Smooth muscle cell (in vitro differentiated cells): ENCODE results near the gene ATXN1. TPM values are rescaled to one million over a fixed set of nuclear protein-coding genes. Genes with fewer than 3 reads are reported as not detected.
A peak's percentile ranks its signal among the peaks of the same experiment; 100 is the strongest.

ENCODE experiments used
- DNase-seq: peaks from one replicate; lab custom pipeline; 2025; ENCODE audit not compliant: unreplicated experiment; lab: John Stamatoyannopoulos, UW
- H2AFZ ChIP-seq: fragments of 200-600 bp; sonication (generic); 2 replicates; pipeline ENCODE4 v1.6.0; 2016; ENCODE audit warnings: antibody characterized with exemption, low read depth, mild to moderate bottlenecking
- H3F3A ChIP-seq: fragments of 200-600 bp; sonication (generic); 2 replicates; pipeline ENCODE4 v1.6.0; 2017; ENCODE audit warnings: antibody characterized with exemption, low read depth
- H3K27ac ChIP-seq: fragments of 200-600 bp; sonication (generic); 2 replicates; pipeline ENCODE4 v1.5.1; 2016; ENCODE audit warnings: low read depth, mild to moderate bottlenecking
- H3K27me3 ChIP-seq: fragments of 200-600 bp; sonication (generic); 2 replicates; pipeline ENCODE4 v1.6.1; 2016; ENCODE audit warnings: low read depth, mild to moderate bottlenecking
- H3K36me3 ChIP-seq: fragments of 200-600 bp; sonication (generic); 2 replicates; pipeline ENCODE4 v1.5.1; 2016; ENCODE audit warnings: low read depth
- H3K4me1 ChIP-seq: fragments of 200-600 bp; sonication (generic); 2 replicates; pipeline ENCODE4 v1.5.1; 2016; ENCODE audit warnings: low read depth
- H3K4me2 ChIP-seq: fragments of 200-600 bp; sonication (generic); 2 replicates; pipeline ENCODE4 v1.6.0; 2016; ENCODE audit warnings: mild to moderate bottlenecking
- H3K4me3 ChIP-seq: fragments of 200-600 bp; sonication (generic); 2 replicates; pipeline ENCODE4 v1.5.1; 2016; ENCODE audit warnings: mild to moderate bottlenecking
- H3K79me2 ChIP-seq: fragments of 200-600 bp; sonication (generic); 2 replicates; pipeline ENCODE4 v1.6.0; 2016; ENCODE audit warnings: low read depth, mild to moderate bottlenecking
- H3K9ac ChIP-seq: fragments of 200-600 bp; sonication (generic); 2 replicates; pipeline ENCODE4 v1.6.0; 2016; ENCODE audit warnings: low read depth
- H3K9me3 ChIP-seq: fragments of 200-600 bp; sonication (generic); replicated peaks from 2 replicates; pipeline ENCODE4 v1.5.1; 2016; ENCODE audit warnings: low read depth
- H4K20me1 ChIP-seq: fragments of 200-600 bp; sonication (generic); 2 replicates; pipeline ENCODE4 v1.6.0; 2016; ENCODE audit warnings: low read depth
- CTCF ChIP-seq: fragments of 200-600 bp; sonication (generic); IDR thresholded peaks from 2 replicates; pipeline ENCODE4 v1.5.1; 2017; ENCODE audit warnings: borderline replicate concordance, mild to moderate bottlenecking, antibody characterized with exemption; ENCODE audit not compliant: insufficient read depth, poor library complexity, severe bottlenecking
- WGBS: methylation state at CpG from one replicate; pipeline ENCODE4 v1.1.7; 2016; ENCODE audit warnings: low lambda C conversion rate; 5-methylcytosine and 5-hydroxymethylcytosine counted together
- polyA plus RNA-seq: library from polyadenylated mRNA; unstranded; fragments of >200 nt; fragmentation: Nextera tagmentation; extraction: Ambion mirVana; gene quantifications from 2 replicates; pipeline ENCODE4 v1.2.1, GENCODE V29; 2016
- total RNA-seq: library from RNA; depleted of rRNA; stranded (reverse); fragments of >200 nt; gene quantifications from 2 replicates; pipeline ENCODE4 v1.2.3, GENCODE V29; 2014

The ATXN1 gene
- total and polyA plus RNA-seq, 2 experiments from 2014 or later = 17.9 to 40.6 TPM

- WGBS = 31% methylated on average over 5 of the region's 5 CpGs
- no peak overlapping the region for H2AFZ ChIP-seq
- peaks cover 12% of the 10 kb centered on the region for H3K4me1 ChIP-seq
- H3K4me2 ChIP-seq = peak overlapping the region; percentile 59
- H3K79me2 ChIP-seq = peaks cover 23% of the 10 kb centered on the region
- H3K4me3 ChIP-seq = no peak overlapping the region
- H4K20me1 ChIP-seq = peaks cover 40% of the 10 kb centered on the region
- peaks cover 6% of the 10 kb centered on the region for H3F3A ChIP-seq
- peak overlapping the region; percentile 44 for H3K27ac ChIP-seq
- peak overlapping the region; percentile 0 for H3K9ac ChIP-seq
- no peaks in the 10 kb centered on the region for H3K36me3 ChIP-seq
- no peaks in the 10 kb centered on the region for H3K27me3 ChIP-seq
- no peaks in the 10 kb centered on the region for H3K9me3 ChIP-seq
- TF ChIP-seq CTCF = no peak
- DNase-seq = no peak
These were observed 102.8 kb downstream of the ATXN1 start for GRCh38 chr6:16658348-16659034.

- Histone ChIP-seq H4K20me1 (peaks cover 44% of the 10 kb centered on the region), H2AFZ (no peak overlapping the region), H3F3A (peaks cover 6% of the 10 kb centered on the region), H3K27me3 (no peaks in the 10 kb centered on the region), H3K9ac (no peak overlapping the region), H3K27ac (peak overlapping the region; percentile 13), H3K4me1 (peaks cover 12% of the 10 kb centered on the region), H3K9me3 (no peaks in the 10 kb centered on the region), H3K36me3 (no peaks in the 10 kb centered on the region), H3K79me2 (peaks cover 23% of the 10 kb centered on the region), H3K4me2 (no peak overlapping the region), H3K4me3 (no peak overlapping the region)
- no peak for TF ChIP-seq CTCF
- WGBS = 92% methylated on average over 1 of the region's 1 CpG
- DNase-seq = no peak
These were observed 103.5 kb downstream of the ATXN1 start for GRCh38 chr6:16657768-16658167.

- Histone ChIP-seq H3K79me2 (peaks cover 23% of the 10 kb centered on the region), H3K36me3 (no peaks in the 10 kb centered on the region), H3K27ac (no peak overlapping the region), H3K4me2 (no peak overlapping the region), H2AFZ (no peak overlapping the region), H3K4me1 (peaks cover 12% of the 10 kb centered on the region), H4K20me1 (peaks cover 47% of the 10 kb centered on the region), H3F3A (peaks cover 6% of the 10 kb centered on the region), H3K27me3 (no peaks in the 10 kb centered on the region), H3K9me3 (no peaks in the 10 kb centered on the region), H3K9ac (no peak overlapping the region), H3K4me3 (no peak overlapping the region)
- no peak for DNase-seq
- TF ChIP-seq CTCF = no peak
- 99% methylated on average over 4 of the region's 4 CpGs for WGBS
These were observed 104.8 kb downstream of the ATXN1 start for GRCh38 chr6:16656451-16656850.

GRCh38 chr6:16654701-16655100 lies 106.6 kb downstream of the ATXN1 start:
- 92% methylated on average over 1 of the region's 1 CpG for WGBS
- Histone ChIP-seq H3F3A (peaks cover 6% of the 10 kb centered on the region), H3K79me2 (peaks cover 19% of the 10 kb centered on the region), H3K9me3 (no peaks in the 10 kb centered on the region), H2AFZ (no peak overlapping the region), H3K4me2 (no peak overlapping the region), H3K36me3 (no peaks in the 10 kb centered on the region), H3K4me1 (peaks cover 12% of the 10 kb centered on the region), H3K9ac (no peak overlapping the region), H3K27me3 (no peaks in the 10 kb centered on the region), H4K20me1 (peaks cover 54% of the 10 kb centered on the region), H3K27ac (no peak overlapping the region), H3K4me3 (no peak overlapping the region)
- TF ChIP-seq CTCF = no peak
- no peak for DNase-seq
